Endothelial cell of umbilical vein (primary cell): ENCODE data around the gene ARID1B. TPM values are rescaled to one million over a fixed set of nuclear protein-coding genes. Genes with fewer than 3 reads are reported as not detected.

Experiments
- BruUV-seq: library from RNA; stranded (reverse); fragments of 400-500 nt; replicated peaks from 2 replicates; lab custom pipeline; 2021; lab: Mats Ljungman, UMichigan
- CTCF ChIA-PET: fragments of 300-600, 350-600 bp; sonication (Branson Sonifier 250); formaldehyde crosslinking; loops from one replicate; lab custom pipeline; 2021; ENCODE audit warnings: antibody characterized with exemption, inconsistent platforms; lab: Charles Lee
- POLR2A ChIA-PET: fragments of 300-600, 350-600 bp; sonication (Branson Sonifier 250); formaldehyde crosslinking; loops from one replicate; lab custom pipeline; 2021; ENCODE audit warnings: antibody characterized with exemption, inconsistent platforms; lab: Charles Lee
- DNase-seq: peaks from one replicate; pipeline ENCODE4 v3.0.0-alpha.2; 2011; ENCODE audit warnings: low read depth, low spot score
- FAIRE-seq: peaks from 2 replicates; lab custom pipeline; 2011; peaks lifted over from hg19 to GRCh38; lab: Jason Lieb, UNC
- H2AFZ ChIP-seq: 2 replicates; pipeline ENCODE4 v1.6.0; 2012; ENCODE audit warnings: low read depth, low read length, control low read depth, inconsistent platforms
- H3K27ac ChIP-seq: 2 replicates; pipeline ENCODE4 v1.5.1; 2011; ENCODE audit warnings: low read depth, mild to moderate bottlenecking, control low read depth, low read length, moderate library complexity; ENCODE audit not compliant: insufficient read depth
- H3K27me3 ChIP-seq, 2 experiments: 2 replicates each; pipeline versions ENCODE4 v1.6.0 to v1.6.1; 2011; ENCODE audit warnings: low read length in 2 of 2, mixed read lengths in 1 of 2; ENCODE audit not compliant: control insufficient read depth in 2 of 2, insufficient read depth in 2 of 2
- H3K36me3 ChIP-seq, 2 experiments: 2 replicates in 1 of 2; 3 replicates in 1 of 2; pipeline ENCODE4 v1.5.1; 2011; ENCODE audit warnings: low read length in 2 of 2, mild to moderate bottlenecking in 1 of 2, moderate library complexity in 1 of 2; ENCODE audit not compliant: control insufficient read depth in 2 of 2, insufficient read depth in 2 of 2; ENCODE audit errors: extremely low read depth in 1 of 2
- H3K4me1 ChIP-seq: 3 replicates; pipeline ENCODE4 v1.5.1; 2011; ENCODE audit warnings: mild to moderate bottlenecking, low read length; ENCODE audit not compliant: control insufficient read depth, insufficient read depth; ENCODE audit errors: extremely low read depth
- H3K4me2 ChIP-seq: 2 replicates; pipeline ENCODE4 v1.6.1; 2011; ENCODE audit warnings: low read length, control low read depth, mixed read lengths; ENCODE audit not compliant: insufficient read depth
- H3K4me3 ChIP-seq, 3 experiments: fragments of 200-600 bp in 1 of 3; sonication (generic), shearing (Covaris generic) in 1 of 3; replicated peaks in 1 of 3; 2 replicates each; pipeline ENCODE4 v1.5.1; 2011 to 2016; ENCODE audit warnings: control low read depth in 3 of 3, low read length in 3 of 3, mild to moderate bottlenecking in 2 of 3, inconsistent platforms in 1 of 3, low read depth in 1 of 3, moderate library complexity in 1 of 3; ENCODE audit not compliant: insufficient read depth in 1 of 3
- H3K79me2 ChIP-seq: 2 replicates; pipeline ENCODE4 v1.6.0; 2012; ENCODE audit warnings: low read length, inconsistent platforms; ENCODE audit not compliant: control insufficient read depth, insufficient read depth
- H3K9ac ChIP-seq: replicated peaks from 2 replicates; pipeline ENCODE3; 2011; ENCODE audit warnings: low read length, control low read depth; ENCODE audit not compliant: insufficient read depth; ENCODE audit errors: extremely low read depth
- H3K9me1 ChIP-seq: replicated peaks from 3 replicates; pipeline ENCODE4 v1.6.0; 2011; ENCODE audit warnings: mild to moderate bottlenecking, low read length; ENCODE audit not compliant: control insufficient read depth, insufficient read depth; ENCODE audit errors: extremely low read depth
- H3K9me3 ChIP-seq: replicated peaks from 2 replicates; pipeline ENCODE4 v1.5.1; 2012; ENCODE audit warnings: low read length, inconsistent platforms; ENCODE audit not compliant: control insufficient read depth, insufficient read depth
- H4K20me1 ChIP-seq: replicated peaks from 2 replicates; pipeline ENCODE3; 2011; ENCODE audit warnings: mild to moderate bottlenecking, low read length; ENCODE audit not compliant: control insufficient read depth, insufficient read depth; ENCODE audit errors: extremely low read depth
- EZH2 ChIP-seq: IDR thresholded peaks from 2 replicates; pipeline ENCODE4 v1.6.1; 2012; ENCODE audit warnings: borderline replicate concordance, low read depth, mild to moderate bottlenecking, moderate library complexity, low read length, inconsistent platforms; ENCODE audit not compliant: severe bottlenecking
- FOS ChIP-seq: IDR thresholded peaks from 2 replicates; pipeline ENCODE4 v1.6.1; 2011; ENCODE audit warnings: mild to moderate bottlenecking, low read length, moderate library complexity, borderline replicate concordance; ENCODE audit not compliant: insufficient read depth
- GATA2 ChIP-seq: IDR thresholded peaks from 2 replicates; pipeline ENCODE4 v1.7.0; 2011; ENCODE audit warnings: low read depth, mild to moderate bottlenecking, moderate library complexity, mixed read lengths, low read length; ENCODE audit not compliant: insufficient read length, insufficient read depth
- JUN ChIP-seq: IDR thresholded peaks from 2 replicates; pipeline ENCODE4 v1.6.1; 2011; ENCODE audit warnings: borderline replicate concordance, low read depth; ENCODE audit not compliant: insufficient read length, insufficient read depth
- MYC ChIP-seq: IDR thresholded peaks from one replicate; pipeline ENCODE4 v1.6.1; 2011; ENCODE audit warnings: mild to moderate bottlenecking, low read depth, low read length
- POLR2A ChIP-seq: IDR thresholded peaks from 2 replicates; pipeline ENCODE4 v1.6.1; 2012; ENCODE audit warnings: low read depth, mild to moderate bottlenecking, control low read depth, low read length
- POLR2AphosphoS5 ChIP-seq: IDR thresholded peaks from 2 replicates; pipeline ENCODE4 v1.6.1; 2012; ENCODE audit warnings: low read depth, mild to moderate bottlenecking, control low read depth, low read length, moderate library complexity; ENCODE audit not compliant: insufficient read depth
- dilution Hi-C: fragments of 300-500 bp; cut with MboI; formaldehyde crosslinking; loops from one replicate; pipeline ENCODE4 v1.15.0; 2019; ENCODE audit warnings: low sequenced_read_pairs; ENCODE audit not compliant: extremely low pct_ligation_motif_present
- intact Hi-C: fragments of 100-400 bp; cut with micrococcal nuclease; formaldehyde crosslinking; loops from one replicate; pipeline ENCODE4 v1.10.0; 2022
- polyA plus RNA-seq, 4 experiments: library from polyadenylated mRNA; depleted of rRNA in 3 of 4; stranded (reverse) in 3 of 4; unstranded in 1 of 4; fragments of >200 nt; gene quantifications; 2 replicates each; pipeline versions ENCODE4 v1.2.1 to v1.2.3, GENCODE V29; 2011 to 2012; ENCODE audit warnings: missing spikeins in 1 of 4
- total RNA-seq: library from RNA; stranded (reverse); gene quantifications from 2 replicates; pipeline ENCODE4 v1.2.3, GENCODE V29; 2021
- TF ChIP-seq, protein P1 (sequence below): IDR thresholded peaks from 2 replicates; pipeline ENCODE4 v1.6.1; 2011; ENCODE audit not compliant: insufficient read depth, insufficient read length
- TF ChIP-seq, protein P2 (sequence below), 2 donors: IDR thresholded peaks; 1 replicate in 1 of 2; 2 replicates in 1 of 2; pipeline ENCODE4 v1.5.1; 2011; ENCODE audit warnings: low read length in 2 of 2, mild to moderate bottlenecking in 2 of 2, moderate library complexity in 2 of 2, control low read depth in 1 of 2, inconsistent platforms in 1 of 2, low read depth in 1 of 2; ENCODE audit not compliant: insufficient read depth in 1 of 2; ENCODE audit errors: extremely low read depth in 1 of 2

The ARID1B gene
- total and polyA plus RNA-seq, 2 donors (not counting 3 experiments of a cell fraction or from before 2014, with no cell fraction given), result 21.8 to 89.5 TPM

DNA sequence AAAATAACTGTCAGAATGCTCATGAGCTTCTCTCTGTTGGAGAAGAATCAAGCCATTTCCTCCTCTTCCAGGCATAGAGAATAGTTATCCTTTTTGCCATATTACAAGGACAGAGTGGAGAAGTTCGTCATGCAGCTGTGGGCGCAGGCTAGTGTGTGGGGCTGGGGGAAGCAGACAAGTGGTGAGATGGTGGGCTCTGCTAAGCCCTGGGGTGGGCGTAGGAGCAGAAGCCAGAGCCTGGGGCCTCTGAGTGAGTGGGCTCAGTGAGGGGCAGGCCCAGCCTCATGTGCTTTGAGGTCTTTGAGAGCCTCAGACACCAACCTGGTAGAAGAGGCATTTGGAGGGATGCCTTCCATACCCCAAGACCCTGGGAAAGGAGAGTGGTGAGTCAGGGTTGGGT, 19.4 kb downstream of the ARID1B start:
- H3K9me1 ChIP-seq, result no peaks in the 10 kb centered on the region
- no peak overlapping the region for H3K4me2 ChIP-seq
- H4K20me1 ChIP-seq, result peaks cover 4% of the 10 kb centered on the region
- H3K79me2 ChIP-seq, result peaks cover 98% of the 10 kb centered on the region
- H3K27me3 ChIP-seq, result no peaks in the 10 kb centered on the region
- no peak overlapping the region for H2AFZ ChIP-seq
- TF ChIP-seq MYC (no peak), FOS (no peak), EZH2 (no peak), POLR2AphosphoS5 (no peak), POLR2A (no peak), JUN (no peak), GATA2 (no peak)
- TF ChIP-seq, protein P1, sequence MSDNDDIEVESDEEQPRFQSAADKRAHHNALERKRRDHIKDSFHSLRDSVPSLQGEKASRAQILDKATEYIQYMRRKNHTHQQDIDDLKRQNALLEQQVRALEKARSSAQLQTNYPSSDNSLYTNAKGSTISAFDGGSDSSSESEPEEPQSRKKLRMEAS, result no peak
- TF ChIP-seq, protein P2, sequence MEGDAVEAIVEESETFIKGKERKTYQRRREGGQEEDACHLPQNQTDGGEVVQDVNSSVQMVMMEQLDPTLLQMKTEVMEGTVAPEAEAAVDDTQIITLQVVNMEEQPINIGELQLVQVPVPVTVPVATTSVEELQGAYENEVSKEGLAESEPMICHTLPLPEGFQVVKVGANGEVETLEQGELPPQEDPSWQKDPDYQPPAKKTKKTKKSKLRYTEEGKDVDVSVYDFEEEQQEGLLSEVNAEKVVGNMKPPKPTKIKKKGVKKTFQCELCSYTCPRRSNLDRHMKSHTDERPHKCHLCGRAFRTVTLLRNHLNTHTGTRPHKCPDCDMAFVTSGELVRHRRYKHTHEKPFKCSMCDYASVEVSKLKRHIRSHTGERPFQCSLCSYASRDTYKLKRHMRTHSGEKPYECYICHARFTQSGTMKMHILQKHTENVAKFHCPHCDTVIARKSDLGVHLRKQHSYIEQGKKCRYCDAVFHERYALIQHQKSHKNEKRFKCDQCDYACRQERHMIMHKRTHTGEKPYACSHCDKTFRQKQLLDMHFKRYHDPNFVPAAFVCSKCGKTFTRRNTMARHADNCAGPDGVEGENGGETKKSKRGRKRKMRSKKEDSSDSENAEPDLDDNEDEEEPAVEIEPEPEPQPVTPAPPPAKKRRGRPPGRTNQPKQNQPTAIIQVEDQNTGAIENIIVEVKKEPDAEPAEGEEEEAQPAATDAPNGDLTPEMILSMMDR (IDR thresholded peaks at IDR 0.05; ENCODE audit: extremely low read depth in 1 of 2, insufficient read depth in 1 of 2, low read depth in 1 of 2, low read length in 2 of 2), result no peak
- no peaks in the 10 kb centered on the region for H3K36me3 ChIP-seq
- dilution Hi-C loops (no loop called here), intact Hi-C loops (no loop called here)
- POLR2A ChIA-PET, result interaction anchor here (1.5 kb wide), 1 partner anchor 10 kb away, joined by 3 read pairs; no protein-coding TSS in a partner anchor
- DNase-seq (no peak), FAIRE-seq (no peak)
- BruUV-seq, result no TSS peak
- H3K27ac ChIP-seq, result no peak overlapping the region
- H3K9ac ChIP-seq, result no peak overlapping the region
- no peaks in the 10 kb centered on the region for H3K4me1 ChIP-seq
- CTCF ChIA-PET, result interaction anchor here (1.2 to 3.5 kb wide), 3 partner anchors 9 to 28 kb away, joined by 3 to 18 read pairs (median 5); no protein-coding TSS in a partner anchor
- H3K9me3 ChIP-seq, result no peaks in the 10 kb centered on the region
- no peak overlapping the region for H3K4me3 ChIP-seq
